Gastroesophageal sphincter (tissue), 4 donors: ENCODE data around the gene CRYBG3. TPM values are rescaled to one million over a fixed set of nuclear protein-coding genes. Genes with fewer than 3 reads are reported as not detected.

ENCODE experiments used
- ATAC-seq: fragments of 150-250 bp; one replicate; pipeline ENCODE4 v1.9.1; 2016; ENCODE audit warnings: mild to moderate bottlenecking, moderate library complexity
- H3K27ac ChIP-seq, 4 donors: fragments of 200-600 bp; sonication (generic) in 3 of 4; 1 replicate in 3 of 4; 2 replicates in 1 of 4; pipeline ENCODE4 v1.5.1; 2016 to 2019
- H3K27me3 ChIP-seq: fragments of 200-600 bp; sonication (generic); one replicate; pipeline ENCODE4 v1.5.1; 2019
- H3K36me3 ChIP-seq, 2 donors: fragments of 200-600 bp; sonication (generic); one replicate each; pipeline ENCODE4 v1.5.1; 2019; ENCODE audit warnings: control low read depth in 1 of 2
- H3K4me1 ChIP-seq, 3 donors: fragments of 200-600 bp; sonication (generic); 1 replicate in 2 of 3; 2 replicates in 1 of 3; pipeline ENCODE4 v1.5.1; 2016 to 2019; ENCODE audit warnings: control low read depth in 2 of 3
- H3K4me3 ChIP-seq, 2 donors: fragments of 200-600 bp; sonication (generic); one replicate each; pipeline ENCODE4 v1.5.1; 2019; ENCODE audit warnings: mild to moderate bottlenecking in 1 of 2, moderate library complexity in 1 of 2
- H3K9me3 ChIP-seq, 3 donors: fragments of 200-600 bp; sonication (generic); one replicate each; pipeline ENCODE4 v1.5.1; 2017 to 2019; ENCODE audit warnings: control low read depth in 2 of 3
- EP300 ChIP-seq: sonication (generic); formaldehyde crosslinking; IDR thresholded peaks from one replicate; pipeline ENCODE4 v1.6.1; 2017; ENCODE audit warnings: antibody characterized with exemption, mild to moderate bottlenecking
- POLR2A ChIP-seq, 2 donors: fragments of 450-650 bp; IDR thresholded peaks; one replicate each; pipeline ENCODE4 v1.6.1; 2017; ENCODE audit warnings: antibody characterized with exemption in 2 of 2, mild to moderate bottlenecking in 2 of 2, moderate library complexity in 1 of 2
- POLR2AphosphoS5 ChIP-seq: sonication (generic); formaldehyde crosslinking; IDR thresholded peaks from one replicate; pipeline ENCODE4 v1.6.1; 2017; ENCODE audit warnings: antibody characterized with exemption
- WGBS, 2 donors: methylation state at CpG; one replicate each; pipeline ENCODE4 v1.1.5; 2018; ENCODE audit warnings: low coverage in 1 of 2; 5-methylcytosine and 5-hydroxymethylcytosine counted together
- total RNA-seq, 4 donors: library from RNA; depleted of rRNA; stranded (reverse); fragments of >200 nt; gene quantifications; one replicate each; pipeline ENCODE4 v1.1.0, GENCODE V29; 2016
- TF ChIP-seq, protein P1 (sequence below), 4 experiments: fragments of 200-600 bp in 2 of 4; fragments of 450-650 bp in 2 of 4; sonication (generic) in 1 of 4; IDR thresholded peaks; one replicate each; pipeline ENCODE4 v1.5.1; 2017 to 2019; ENCODE audit warnings: antibody characterized with exemption in 4 of 4, mild to moderate bottlenecking in 2 of 4, moderate library complexity in 2 of 4

The CRYBG3 gene
- total RNA-seq, 4 donors from 2014 or later: 22.2 to 52.4 (median 28.9) TPM

GRCh38 chr3:97882975-97883598 lies 61.3 kb downstream of the CRYBG3 start:
- WGBS, 2 donors: 58 to 61% methylated on average over 3 to 5 of the region's 5 CpGs
- Histone ChIP-seq H3K4me3 (no peak overlapping the region), H3K4me1 (peaks cover 0 to 8% (median 3%) of the 10 kb centered on the region in 3 donors), H3K27ac (no peak overlapping the region), H3K27me3 (no peaks in the 10 kb centered on the region), H3K36me3 (peaks cover 0 to 49% of the 10 kb centered on the region in 2 donors), H3K9me3 (no peaks in the 10 kb centered on the region)
- no peak for ATAC-seq
- TF ChIP-seq EP300 (no peak), POLR2AphosphoS5 (no peak), POLR2A (IDR thresholded peaks at IDR 0.05) (no peak)

DNA sequence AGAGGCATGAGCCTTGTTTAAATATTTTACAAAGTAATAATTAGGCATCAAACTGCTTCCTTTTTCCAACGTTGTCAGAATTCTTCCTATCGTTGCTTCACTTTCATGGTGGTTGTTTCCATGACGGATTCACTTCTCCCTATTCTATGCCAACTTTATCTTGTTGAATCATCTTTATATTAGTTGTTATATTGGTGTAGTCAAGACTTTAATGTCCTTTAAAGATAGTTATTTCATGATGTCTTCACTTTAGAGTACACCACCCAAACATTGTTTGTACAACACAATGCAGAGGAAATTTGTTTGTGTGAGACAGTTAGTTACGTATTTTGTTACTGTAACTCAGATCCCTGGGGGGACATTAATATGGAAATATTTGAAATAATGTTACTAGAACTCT lies 61.9 kb downstream of the CRYBG3 start:
- TF ChIP-seq, protein P1, sequence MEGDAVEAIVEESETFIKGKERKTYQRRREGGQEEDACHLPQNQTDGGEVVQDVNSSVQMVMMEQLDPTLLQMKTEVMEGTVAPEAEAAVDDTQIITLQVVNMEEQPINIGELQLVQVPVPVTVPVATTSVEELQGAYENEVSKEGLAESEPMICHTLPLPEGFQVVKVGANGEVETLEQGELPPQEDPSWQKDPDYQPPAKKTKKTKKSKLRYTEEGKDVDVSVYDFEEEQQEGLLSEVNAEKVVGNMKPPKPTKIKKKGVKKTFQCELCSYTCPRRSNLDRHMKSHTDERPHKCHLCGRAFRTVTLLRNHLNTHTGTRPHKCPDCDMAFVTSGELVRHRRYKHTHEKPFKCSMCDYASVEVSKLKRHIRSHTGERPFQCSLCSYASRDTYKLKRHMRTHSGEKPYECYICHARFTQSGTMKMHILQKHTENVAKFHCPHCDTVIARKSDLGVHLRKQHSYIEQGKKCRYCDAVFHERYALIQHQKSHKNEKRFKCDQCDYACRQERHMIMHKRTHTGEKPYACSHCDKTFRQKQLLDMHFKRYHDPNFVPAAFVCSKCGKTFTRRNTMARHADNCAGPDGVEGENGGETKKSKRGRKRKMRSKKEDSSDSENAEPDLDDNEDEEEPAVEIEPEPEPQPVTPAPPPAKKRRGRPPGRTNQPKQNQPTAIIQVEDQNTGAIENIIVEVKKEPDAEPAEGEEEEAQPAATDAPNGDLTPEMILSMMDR (IDR thresholded peaks at IDR 0.05): no peak
- no peak for TF ChIP-seq POLR2A (IDR thresholded peaks at IDR 0.05)
- TF ChIP-seq POLR2AphosphoS5: no peak
- TF ChIP-seq EP300: no peak
- 34 to 46% methylated on average over 4 of the region's 4 CpGs for WGBS, 2 donors
- Histone ChIP-seq H3K27me3 (no peaks in the 10 kb centered on the region), H3K36me3 (peaks cover 0 to 56% of the 10 kb centered on the region in 2 donors), H3K27ac (no peak overlapping the region), H3K9me3 (no peaks in the 10 kb centered on the region), H3K4me1 (peaks cover 0 to 8% (median 3%) of the 10 kb centered on the region in 3 donors), H3K4me3 (no peak overlapping the region)
- no peak for ATAC-seq

- H3K4me3 ChIP-seq: no peak overlapping the region
- no peak for TF ChIP-seq EP300
- H3K27me3 ChIP-seq: no peaks in the 10 kb centered on the region
- peaks cover 0 to 8% (median 3%) of the 10 kb centered on the region in 3 donors for H3K4me1 ChIP-seq
- 51 to 83% methylated on average over 2 of the region's 2 CpGs for WGBS, 2 donors
- peaks cover 0 to 60% of the 10 kb centered on the region in 2 donors for H3K36me3 ChIP-seq
- H3K9me3 ChIP-seq: no peaks in the 10 kb centered on the region
- ATAC-seq: no peak
- no peak overlapping the region for H3K27ac ChIP-seq
Measured at GRCh38 chr3:97884586-97885123, 62.8 kb downstream of the CRYBG3 start.

DNA sequence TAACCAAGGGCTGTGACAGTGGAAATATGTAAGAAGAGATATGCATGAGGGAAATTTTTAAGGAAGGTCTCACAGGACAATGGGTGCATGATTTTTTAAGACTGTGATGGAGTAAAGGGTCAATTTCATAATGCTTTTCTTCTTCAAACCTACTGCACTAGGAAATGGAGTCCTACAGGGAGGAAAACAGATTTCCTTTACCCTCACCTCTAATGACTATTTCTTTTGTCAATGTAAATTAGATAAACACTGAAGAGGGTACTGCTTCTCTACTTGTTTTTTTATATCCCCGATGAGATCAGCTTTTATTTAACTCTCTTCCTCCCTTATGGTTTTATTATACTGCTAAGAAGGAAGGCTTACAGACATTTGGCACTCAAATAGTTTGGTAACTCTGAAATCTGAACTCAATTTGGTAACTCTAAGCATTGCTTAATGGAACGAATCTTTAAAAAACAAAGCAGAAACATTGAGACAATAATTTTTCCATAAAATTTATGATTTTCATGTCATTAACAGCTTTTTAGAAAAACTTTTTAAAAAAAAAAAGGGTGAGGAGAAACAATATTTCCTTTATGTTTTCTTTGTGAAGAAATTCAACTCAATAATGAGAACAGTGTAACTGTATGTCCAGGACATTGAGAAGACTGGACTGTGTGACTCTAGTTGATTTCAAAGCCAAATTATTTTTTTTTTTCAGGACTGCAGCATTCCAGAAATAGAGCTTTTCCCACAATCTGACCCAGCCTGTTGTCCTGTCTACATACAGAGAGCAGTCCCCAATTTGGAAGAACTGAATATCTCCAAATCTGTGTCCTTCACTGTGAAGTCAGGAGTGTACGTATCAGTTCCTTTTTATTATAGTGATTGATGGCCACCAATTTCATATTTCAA lies 64.4 kb downstream of the CRYBG3 start:
- H3K27me3 ChIP-seq: no peaks in the 10 kb centered on the region
- peaks cover 0 to 8% (median 3%) of the 10 kb centered on the region in 3 donors for H3K4me1 ChIP-seq
- peaks cover 0 to 58% of the 10 kb centered on the region in 2 donors for H3K36me3 ChIP-seq
- ATAC-seq: peak; percentile 46
- H3K27ac ChIP-seq: peak overlapping the region in 2 of 4 donors; percentile 9 to 20
- H3K9me3 ChIP-seq: no peaks in the 10 kb centered on the region
- no peak overlapping the region for H3K4me3 ChIP-seq
- WGBS, 2 donors: 55 to 63% methylated on average over 3 of the region's 3 CpGs
- TF ChIP-seq POLR2AphosphoS5 (no peak), EP300 (no peak), POLR2A (IDR thresholded peaks at IDR 0.05) (no peak)
- TF ChIP-seq, protein P1 (IDR thresholded peaks at IDR 0.05): no peak

- H3K4me3 ChIP-seq: no peak overlapping the region
- no peaks in the 10 kb centered on the region for H3K4me1 ChIP-seq
- no peak for ATAC-seq
- H3K27ac ChIP-seq: no peak overlapping the region
- WGBS, 2 donors: 93 to 98% methylated on average over 3 of the region's 3 CpGs
- peaks cover 0 to 61% of the 10 kb centered on the region in 2 donors for H3K36me3 ChIP-seq
- H3K27me3 ChIP-seq: no peaks in the 10 kb centered on the region
- H3K9me3 ChIP-seq: no peaks in the 10 kb centered on the region
- TF ChIP-seq, protein P1 (IDR thresholded peaks at IDR 0.05): no peak
- TF ChIP-seq POLR2AphosphoS5 (no peak), EP300 (no peak), POLR2A (IDR thresholded peaks at IDR 0.05) (no peak)
Measured at GRCh38 chr3:97889814-97890213, 68.0 kb downstream of the CRYBG3 start.
